GM18870 (cell line): ENCODE measurements around the gene LEKR1.
"Not testable (repeated sequence)": the region's sequence is repeated elsewhere in the genome, so short reads cannot be mapped to it uniquely, and the experiment has no call there.

Experiments
- ATAC-seq: cut with Tn5 transposase; IDR thresholded peaks from one replicate; pipeline ENCODE4 v1.9.1; 2021; ENCODE audit warnings: moderate library complexity; ENCODE audit not compliant: unreplicated experiment

The LEKR1 gene

GRCh38 chr3:156826144-156826895 lies at the start of gene LEKR1:
Gene LEKR1 (plus strand): TSS chr3:156826353. CDS start chr3:156829330, 2,977 bp downstream.
- peak; percentile 74 for ATAC-seq

- no peak for ATAC-seq
Measured at GRCh38 chr3:156776871-156777270, 49.3 kb upstream of the LEKR1 start.

GRCh38 chr3:156781310-156782230 lies 44.6 kb upstream of the LEKR1 start:
- no peak for ATAC-seq

GRCh38 chr3:156782319-156782718 lies 43.8 kb upstream of the LEKR1 start:
- ATAC-seq: no peak

- no peak for ATAC-seq
Measured at GRCh38 chr3:156782921-156783320, 43.2 kb upstream of the LEKR1 start.

- no peak for ATAC-seq
Measured at GRCh38 chr3:156787001-156787400, 39.2 kb upstream of the LEKR1 start.

- ATAC-seq: peak; percentile 71
Measured at GRCh38 chr3:156787926-156788663, 38.1 kb upstream of the LEKR1 start.

- no peak for ATAC-seq
Measured at GRCh38 chr3:156788846-156789245, 37.3 kb upstream of the LEKR1 start.

- ATAC-seq: no peak
Measured at GRCh38 chr3:156790156-156790555, 36.0 kb upstream of the LEKR1 start.

- no peak for ATAC-seq
Measured at GRCh38 chr3:156792114-156792513, 34.0 kb upstream of the LEKR1 start.

- no peak for ATAC-seq
Measured at GRCh38 chr3:156792536-156792935, 33.6 kb upstream of the LEKR1 start.

- ATAC-seq: no peak
Measured at GRCh38 chr3:156792945-156793344, 33.2 kb upstream of the LEKR1 start.

- no peak for ATAC-seq
Measured at GRCh38 chr3:156793400-156793799, 32.8 kb upstream of the LEKR1 start.

GRCh38 chr3:156793851-156794250 lies 32.3 kb upstream of the LEKR1 start:
- no peak for ATAC-seq

- no peak for ATAC-seq
Measured at GRCh38 chr3:156795890-156796481, 30.2 kb upstream of the LEKR1 start.

- no peak for ATAC-seq
Measured at GRCh38 chr3:156797368-156797767, 28.8 kb upstream of the LEKR1 start.

- ATAC-seq: not testable (repeated sequence)
Measured at GRCh38 chr3:156800287-156800686, 25.9 kb upstream of the LEKR1 start.

- no peak for ATAC-seq
Measured at GRCh38 chr3:156801746-156802145, 24.4 kb upstream of the LEKR1 start.

- no peak for ATAC-seq
Measured at GRCh38 chr3:156802821-156803606, 23.1 kb upstream of the LEKR1 start.
